Thyroid gland (tissue), 4 donors: ENCODE measurements around the gene DNAJC16.

Experiments used
- CTCF ChIP-seq, 6 experiments: fragments of 200-600 bp in 3 of 6; fragments of 450-650 bp in 3 of 6; sonication (generic) in 3 of 6; IDR thresholded peaks; one replicate each; pipeline ENCODE4 v1.5.1; 2016 to 2019; ENCODE audit warnings: antibody characterized with exemption in 6 of 6, mild to moderate bottlenecking in 2 of 6, inconsistent platforms in 1 of 6, moderate library complexity in 1 of 6
- POLR2A ChIP-seq, 2 donors: fragments of 450-650 bp; IDR thresholded peaks; one replicate each; pipeline ENCODE4 v1.6.1; 2017; ENCODE audit warnings: antibody characterized with exemption in 2 of 2, mild to moderate bottlenecking in 2 of 2, moderate library complexity in 1 of 2

GRCh38 chr1:15583016-15583706 lies 56.5 kb downstream of the DNAJC16 start:
- TF ChIP-seq CTCF (IDR thresholded peaks at IDR 0.05) = no peak
- no peak for TF ChIP-seq POLR2A (IDR thresholded peaks at IDR 0.05)
